ENCODE data around the gene RAD51C. TPM values are rescaled to one million over a fixed set of nuclear protein-coding genes. Genes with fewer than 3 reads are reported as not detected.

The RAD51C gene
- total RNA-seq, 1 donor from 2014 or later, result 36.8 TPM

GRCh38 chr17:58691701-58692238 is 632 bp upstream of the RAD51C start, which contains the start of gene TEX14:
Gene TEX14, minus strand, starts transcription at chr17:58692045. Its CDS starts 40,044 bp downstream, at chr17:58652001.
- no peak for TF ChIP-seq CTCF (conservative IDR thresholded peaks at IDR 0.05)
- H3K36me3 Mint-ChIP-seq, result peaks cover 4% of the 10 kb centered on the region
- H3K27me3 Mint-ChIP-seq, result no peaks in the 10 kb centered on the region
- peak within 1 kb of the TSS; percentile 93 for H3K4me3 Mint-ChIP-seq
- peaks cover 12% of the 10 kb centered on the region for H3K4me1 Mint-ChIP-seq (ENCODE audit: unreplicated experiment)
- DNase-seq (ENCODE audit: extremely low spot score, unreplicated experiment), result no peak
- peak within 1 kb of the TSS; percentile 85 for H3K27ac Mint-ChIP-seq
- H3K9me3 Mint-ChIP-seq, result no peaks in the 10 kb centered on the region

GRCh38 chr17:58693208-58693607 is 806 bp downstream of the RAD51C start:
- peak overlapping the region; percentile 85 for H3K27ac Mint-ChIP-seq

GRCh38 chr17:58693751-58694150 is 1.3 kb downstream of the RAD51C start:
- Mint-ChIP-seq H3K36me3 (peaks cover 4% of the 10 kb centered on the region), H3K9me3 (no peaks in the 10 kb centered on the region), H3K27me3 (no peaks in the 10 kb centered on the region), H3K4me1 (ENCODE audit: unreplicated experiment) (peaks cover 12% of the 10 kb centered on the region), H3K4me3 (peak overlapping the region; percentile 93), H3K27ac (peak overlapping the region; percentile 85)
- no peak for TF ChIP-seq CTCF (conservative IDR thresholded peaks at IDR 0.05)
- no peak for DNase-seq (ENCODE audit: extremely low spot score, unreplicated experiment)

More at GRCh38 chr17:58693208-58693607, 806 bp downstream of the RAD51C start:
- no peak for TF ChIP-seq CTCF (conservative IDR thresholded peaks at IDR 0.05)
- peak overlapping the region; percentile 93 for H3K4me3 Mint-ChIP-seq
- no peaks in the 10 kb centered on the region for H3K27me3 Mint-ChIP-seq
- no peak for DNase-seq (ENCODE audit: extremely low spot score, unreplicated experiment)
- peaks cover 12% of the 10 kb centered on the region for H3K4me1 Mint-ChIP-seq (ENCODE audit: unreplicated experiment)
- H3K9me3 Mint-ChIP-seq, result no peaks in the 10 kb centered on the region
- peaks cover 4% of the 10 kb centered on the region for H3K36me3 Mint-ChIP-seq

- DNase-seq (ENCODE audit: extremely low spot score, unreplicated experiment), result no peak
- Mint-ChIP-seq H3K4me3 (no peak overlapping the region), H3K36me3 (peaks cover 5% of the 10 kb centered on the region), H3K27ac (no peak overlapping the region), H3K4me1 (ENCODE audit: unreplicated experiment) (peaks cover 12% of the 10 kb centered on the region), H3K27me3 (no peaks in the 10 kb centered on the region), H3K9me3 (no peaks in the 10 kb centered on the region)
- TF ChIP-seq CTCF (conservative IDR thresholded peaks at IDR 0.05), result no peak
These were observed 1.9 kb downstream of the RAD51C start for GRCh38 chr17:58694302-58694701.

GRCh38 chr17:58694826-58695225 is 2.4 kb downstream of the RAD51C start:
- H3K9me3 Mint-ChIP-seq, result no peaks in the 10 kb centered on the region
- no peak overlapping the region for H3K27ac Mint-ChIP-seq
- no peak for DNase-seq (ENCODE audit: extremely low spot score, unreplicated experiment)
- H3K36me3 Mint-ChIP-seq, result peaks cover 9% of the 10 kb centered on the region
- peak overlapping the region; percentile 60 for H3K4me3 Mint-ChIP-seq
- no peaks in the 10 kb centered on the region for H3K27me3 Mint-ChIP-seq
- H3K4me1 Mint-ChIP-seq (ENCODE audit: unreplicated experiment), result peaks cover 12% of the 10 kb centered on the region
- no peak for TF ChIP-seq CTCF (conservative IDR thresholded peaks at IDR 0.05)
